T-helper 2 cell treated with Interferon-gamma antibody and Interleukin-4, amounts not matched to agents 100 ng/mL and 5 ng/mL, for 36 hours (primary cell): ENCODE measurements around the gene ITGA6. TPM values are rescaled to one million over a fixed set of nuclear protein-coding genes. Genes with fewer than 3 reads are reported as not detected.
"Not testable (repeated sequence)": the region's sequence is repeated elsewhere in the genome, so short reads cannot be mapped to it uniquely, and the experiment has no call there.

Source experiments
- intact Hi-C: fragments of 100-400 bp; cut with micrococcal nuclease; formaldehyde crosslinking; loops from one replicate; pipeline ENCODE4 v1.15.1; 2023
- total RNA-seq: library from RNA; stranded (reverse); gene quantifications from 2 replicates; pipeline ENCODE4 v1.2.3, GENCODE V29; 2022

Gene ITGA6
- total RNA-seq, 1 donor from 2014 or later = 3.8 TPM

DNA sequence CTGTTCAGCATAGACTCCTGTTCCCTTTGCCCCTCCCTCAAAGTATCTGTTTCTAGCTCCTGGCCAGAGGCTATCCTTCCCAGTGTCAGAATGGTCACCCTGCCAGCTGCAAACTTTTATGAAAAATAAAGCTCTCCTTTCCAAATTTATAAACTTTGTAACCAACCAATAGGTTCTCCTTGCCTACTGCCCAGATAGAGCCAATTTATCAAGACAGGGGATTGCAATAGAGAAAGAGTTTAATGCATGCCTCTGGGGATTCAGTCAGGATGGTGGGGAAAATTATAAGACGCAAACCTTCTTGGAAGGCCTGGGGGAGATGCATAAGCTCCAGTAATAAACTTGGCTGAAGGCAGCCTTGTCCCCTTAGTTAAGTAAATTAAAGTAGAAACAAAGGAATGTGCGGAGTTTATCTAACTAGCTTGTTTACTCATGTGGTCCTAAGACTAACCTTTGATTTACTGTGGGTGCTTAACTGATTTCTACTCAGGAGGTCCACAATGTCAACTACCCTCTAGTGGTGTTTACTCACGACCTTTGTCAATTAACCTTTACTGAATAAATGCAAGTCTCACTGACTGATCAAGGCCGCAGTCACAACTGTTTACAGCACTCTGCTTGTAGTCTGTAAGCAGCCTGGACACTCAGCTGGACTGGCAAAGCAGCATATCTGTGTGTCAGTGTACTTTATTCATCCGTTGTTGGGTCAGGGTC, 85.6 kb downstream of the ITGA6 start:
- intact Hi-C loops = no loop called here

DNA sequence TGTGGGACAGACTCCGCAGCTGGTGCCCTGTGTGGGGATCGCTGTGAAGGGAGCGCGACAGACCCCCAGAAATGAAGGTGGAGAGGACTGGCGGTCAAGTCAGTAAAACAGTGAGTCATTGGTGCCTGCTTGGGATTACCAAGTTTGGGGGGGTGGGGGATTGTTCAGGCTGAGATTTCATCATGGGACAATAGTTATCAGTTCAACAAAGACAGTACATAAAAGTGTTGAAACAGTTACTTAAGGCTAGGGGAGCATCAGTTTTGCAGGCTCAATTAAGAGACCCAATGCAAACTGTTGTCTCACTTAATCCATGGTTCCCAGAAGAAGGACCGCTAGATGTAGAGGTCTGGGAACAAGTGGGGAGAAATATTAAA, 86.1 kb downstream of the ITGA6 start:
- intact Hi-C loops = no loop called here

DNA sequence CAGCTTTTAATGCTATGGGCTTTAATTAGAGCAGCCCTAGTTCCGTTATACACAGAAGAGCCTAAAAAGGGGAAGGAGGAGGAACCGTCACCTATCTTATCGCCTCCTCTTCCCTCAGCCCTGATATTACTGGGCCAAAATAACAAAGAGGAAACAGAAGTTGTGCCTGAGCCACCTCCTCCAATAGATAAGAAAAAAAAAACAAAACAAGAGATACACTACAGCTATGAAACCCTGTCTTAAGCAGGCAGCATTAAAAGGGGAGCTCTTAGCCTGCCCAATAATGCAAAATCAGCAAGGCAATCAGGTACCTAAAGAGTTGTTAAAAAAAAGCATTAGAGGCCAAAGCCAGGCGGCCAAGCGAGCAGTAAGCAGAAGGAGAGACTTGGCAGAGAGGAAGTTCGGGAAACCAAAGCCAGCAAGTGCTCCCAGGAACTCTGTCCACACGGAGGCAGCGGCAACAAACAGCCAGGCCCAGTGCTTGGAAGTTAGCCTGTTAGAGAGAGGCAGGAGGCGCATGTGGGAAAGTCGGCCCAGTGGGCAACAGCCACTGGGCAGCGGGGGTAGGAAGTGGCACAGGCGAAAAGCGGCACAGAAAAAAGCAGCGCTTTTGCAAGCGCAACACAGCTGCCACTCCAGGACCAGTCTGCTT, 86.7 kb downstream of the ITGA6 start:
- intact Hi-C loops = no loop called here

DNA sequence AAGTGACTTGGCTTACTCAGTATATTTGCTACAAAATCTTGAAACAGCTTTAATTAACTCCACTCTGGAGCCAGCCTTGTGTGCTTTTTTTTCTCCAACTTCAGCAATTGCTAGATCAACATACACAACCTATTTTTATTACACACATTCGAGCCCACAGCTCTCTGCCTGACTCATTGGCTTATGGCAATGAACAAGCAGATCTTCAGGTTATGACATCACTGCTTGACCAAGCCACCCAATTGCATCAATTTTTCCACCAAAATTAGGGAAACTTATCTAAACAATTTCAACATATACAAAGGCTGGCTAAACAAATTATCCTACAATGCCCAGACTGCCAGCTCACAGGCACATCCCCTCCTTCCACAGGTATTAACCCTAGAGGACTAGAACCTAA, 88.9 kb downstream of the ITGA6 start:
- intact Hi-C loops = no loop called here

DNA sequence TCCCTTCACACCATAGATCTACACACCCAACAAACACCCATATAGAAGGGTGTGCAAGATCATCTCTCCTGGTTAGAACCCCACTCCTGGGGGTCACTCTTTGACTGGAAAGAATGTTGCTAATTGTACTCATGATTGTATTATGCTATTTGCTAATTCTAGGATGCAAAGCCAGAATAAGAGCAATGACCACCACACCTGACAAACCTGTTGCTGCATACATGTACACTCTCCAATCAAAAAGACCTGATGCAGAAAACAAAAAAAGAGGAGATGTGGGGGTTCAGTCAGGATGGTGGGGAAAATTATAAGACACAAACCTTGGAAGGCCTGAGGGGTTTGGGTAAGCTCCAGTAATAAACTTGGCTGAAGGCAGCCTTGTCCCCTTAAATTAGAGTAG, 91.6 kb downstream of the ITGA6 start:
- intact Hi-C loops = no loop called here

DNA sequence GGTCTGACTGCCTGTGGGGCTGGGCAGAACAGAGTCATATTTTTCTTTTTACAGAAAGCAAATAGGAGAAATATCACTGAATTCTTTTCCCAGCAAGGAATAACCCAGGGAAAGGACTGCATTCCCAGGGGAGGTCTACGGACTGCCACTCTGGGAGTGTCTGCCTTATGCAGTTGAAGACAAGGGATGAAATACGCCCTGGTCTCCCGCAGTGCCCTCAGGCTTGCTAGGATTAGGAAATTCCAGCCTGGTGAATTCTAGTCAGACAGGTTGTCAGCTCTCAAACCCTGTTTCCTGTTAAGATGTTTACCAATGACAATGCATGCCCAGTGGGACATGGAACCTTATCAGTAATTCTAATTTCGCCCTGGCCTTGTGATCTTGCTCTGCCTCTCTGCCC, 98.2 kb downstream of the ITGA6 start:
- intact Hi-C loops = no loop called here

DNA sequence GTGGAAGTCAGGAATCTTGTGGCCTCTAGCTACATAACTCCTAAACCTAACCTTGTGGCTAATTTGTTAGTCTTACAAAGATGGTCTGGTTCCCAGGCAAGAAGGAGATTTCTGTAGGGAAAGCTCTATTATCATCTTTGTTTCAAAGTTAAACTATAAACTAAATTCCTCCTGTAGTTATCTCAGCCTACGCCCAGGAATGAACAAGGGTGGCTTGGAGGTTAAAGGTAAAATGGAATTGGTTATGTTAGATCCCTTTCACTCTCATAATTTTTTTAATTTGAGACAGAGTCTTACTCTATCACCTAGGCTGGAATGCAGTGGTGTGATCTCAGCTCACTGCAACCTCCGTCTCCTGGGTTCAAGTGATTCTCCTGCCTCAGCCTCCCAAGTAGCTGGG, 103.9 kb downstream of the ITGA6 start:
- intact Hi-C loops = no loop called here

DNA sequence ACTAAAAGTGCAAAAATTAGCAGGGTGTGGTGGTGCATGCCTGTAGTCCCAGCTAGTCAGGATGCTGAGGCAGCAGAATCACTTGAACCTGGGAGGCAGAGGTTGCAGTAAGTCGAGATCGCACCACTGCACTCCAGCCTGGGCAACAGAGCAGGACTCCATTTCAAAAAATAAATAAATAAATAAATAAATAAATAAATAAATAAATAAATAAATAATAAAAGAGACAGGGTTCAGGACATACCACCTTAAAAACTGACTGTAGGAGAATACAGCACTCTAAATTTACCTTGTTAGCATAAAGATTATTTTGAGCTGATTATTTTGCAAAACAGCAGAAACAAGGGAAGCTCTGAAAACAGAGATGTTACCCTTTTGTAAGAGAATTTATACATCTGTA, 105.1 kb downstream of the ITGA6 start:
- intact Hi-C loops = not testable (repeated sequence)

DNA sequence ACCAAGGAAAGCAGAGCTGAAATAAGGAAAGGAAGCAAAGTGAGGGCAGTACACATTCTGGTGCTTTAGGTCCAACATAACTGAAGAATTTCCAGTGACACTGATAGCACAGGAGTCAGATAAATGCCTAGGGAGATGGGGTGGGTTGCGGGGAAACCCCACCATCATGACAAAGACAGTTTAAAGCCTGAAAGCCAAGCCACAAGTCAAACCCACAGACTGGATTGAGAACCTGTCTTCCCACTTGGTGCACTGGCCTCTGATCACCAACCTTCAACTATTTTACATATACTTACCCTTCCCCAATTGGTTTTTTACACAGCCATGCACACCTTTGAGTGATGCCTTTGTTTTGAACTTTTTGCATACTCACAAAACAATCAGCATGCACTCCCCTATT, 106.3 kb downstream of the ITGA6 start:
- intact Hi-C loops = no loop called here

DNA sequence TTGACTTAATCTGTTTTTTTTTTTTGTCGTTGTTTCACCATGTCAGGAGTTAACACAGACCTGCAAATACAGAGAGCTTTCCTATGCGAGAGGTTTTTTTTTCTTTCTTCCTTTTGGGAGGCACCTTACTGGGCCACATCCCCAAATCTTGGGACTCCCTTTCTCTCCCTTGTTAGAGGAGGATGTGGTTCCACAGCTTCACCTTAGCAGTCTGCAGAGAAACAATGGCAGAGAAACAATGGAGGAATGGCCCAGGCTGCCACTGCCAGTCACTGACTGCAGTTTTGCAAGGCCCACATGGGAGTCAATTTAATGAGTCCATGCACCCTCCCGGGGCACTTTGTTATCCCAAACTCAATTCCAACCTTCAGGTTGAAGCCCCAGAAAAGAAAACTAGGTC, 107.7 kb downstream of the ITGA6 start:
- intact Hi-C loops = no loop called here

DNA sequence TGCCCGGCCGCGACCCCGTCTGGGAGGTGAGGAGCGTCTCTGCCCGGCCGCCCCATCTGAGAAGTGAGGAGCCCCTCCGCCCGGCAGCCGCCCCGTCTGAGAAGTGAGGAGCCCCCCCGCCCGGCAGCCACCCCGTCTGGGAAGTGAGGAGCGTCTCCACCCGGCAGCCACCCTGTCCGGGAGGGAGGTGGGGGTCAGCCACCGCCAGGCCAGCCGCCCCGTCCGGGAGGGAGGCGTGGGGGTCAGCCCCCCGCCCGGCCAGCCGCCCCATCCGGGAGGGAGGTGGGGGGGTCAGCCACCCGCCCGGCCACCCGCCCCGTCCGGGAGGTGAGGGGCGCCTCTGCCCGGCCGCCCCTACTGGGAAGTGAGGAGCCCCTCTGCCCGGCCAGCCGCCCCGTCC, 110.5 kb downstream of the ITGA6 start:
- intact Hi-C loops = not testable (repeated sequence)

DNA sequence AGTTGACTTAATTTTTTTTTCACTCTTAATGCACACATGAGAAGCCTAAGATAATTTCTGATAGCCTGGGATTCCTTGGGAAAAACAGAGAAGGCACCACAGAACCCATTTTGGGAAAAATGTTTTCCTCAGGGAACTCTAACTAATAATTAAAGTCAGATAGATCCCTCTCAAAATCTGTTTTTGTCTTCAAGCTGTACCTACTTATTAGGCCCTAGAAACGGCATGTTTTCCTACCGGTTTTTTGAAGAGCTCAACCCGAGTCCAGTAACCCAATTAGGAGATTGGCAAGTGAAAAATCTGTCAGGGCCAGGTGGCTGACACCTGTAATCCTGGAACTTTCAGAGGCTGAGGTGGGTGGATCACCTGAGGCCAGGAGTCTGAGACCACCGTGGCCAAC, 112.4 kb downstream of the ITGA6 start:
- intact Hi-C loops = no loop called here

DNA sequence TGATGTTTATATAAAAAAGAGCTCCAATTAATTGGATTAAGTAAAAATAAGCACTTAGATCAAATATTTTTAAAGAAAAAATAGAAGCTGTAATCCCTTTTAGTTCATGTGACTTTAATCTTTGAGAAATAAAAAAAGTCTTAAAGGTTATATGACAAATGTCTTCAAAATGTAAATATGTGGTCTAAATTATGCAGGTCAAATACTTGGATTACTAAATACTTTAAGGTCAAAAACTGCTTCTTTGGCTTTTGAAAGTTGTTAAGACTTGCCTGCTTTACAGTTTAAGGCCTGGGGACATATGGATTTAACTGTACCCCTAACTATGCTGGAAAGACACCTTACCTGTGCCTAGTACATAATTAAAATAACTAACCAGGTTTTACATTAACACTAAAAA, 113.0 kb downstream of the ITGA6 start:
- intact Hi-C loops = no loop called here

DNA sequence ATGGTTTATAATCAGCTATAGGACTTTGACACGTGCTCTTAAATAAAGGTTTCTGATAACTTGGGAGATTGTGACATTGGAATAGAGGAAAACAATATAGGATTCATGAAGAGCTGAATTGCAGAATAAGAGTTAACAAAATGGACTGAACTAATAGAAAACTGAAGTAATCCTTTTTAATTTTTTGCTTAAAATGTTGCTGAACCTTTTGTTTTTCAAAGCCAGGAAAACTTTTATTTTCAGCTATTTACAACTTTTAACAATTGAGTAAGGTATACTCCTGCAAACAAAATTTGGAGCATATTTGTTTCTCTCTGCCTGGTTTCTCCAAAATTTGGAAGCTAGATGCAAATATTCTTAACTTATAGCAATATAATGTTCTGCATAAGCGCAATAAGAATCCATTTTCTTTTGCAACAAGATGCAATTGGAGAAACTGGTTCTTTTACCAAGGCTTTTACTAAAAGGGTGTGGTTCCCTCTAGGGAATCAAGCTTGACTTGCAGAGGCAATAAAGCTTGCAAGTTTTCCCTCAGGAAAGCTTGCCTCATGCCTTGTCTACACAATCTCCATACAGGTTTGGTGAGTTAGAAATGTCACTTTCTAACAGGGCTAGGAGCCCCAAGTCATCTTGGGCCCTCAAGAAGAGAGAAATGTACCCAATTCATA, 118.2 kb downstream of the ITGA6 start:
- intact Hi-C loops = no loop called here

DNA sequence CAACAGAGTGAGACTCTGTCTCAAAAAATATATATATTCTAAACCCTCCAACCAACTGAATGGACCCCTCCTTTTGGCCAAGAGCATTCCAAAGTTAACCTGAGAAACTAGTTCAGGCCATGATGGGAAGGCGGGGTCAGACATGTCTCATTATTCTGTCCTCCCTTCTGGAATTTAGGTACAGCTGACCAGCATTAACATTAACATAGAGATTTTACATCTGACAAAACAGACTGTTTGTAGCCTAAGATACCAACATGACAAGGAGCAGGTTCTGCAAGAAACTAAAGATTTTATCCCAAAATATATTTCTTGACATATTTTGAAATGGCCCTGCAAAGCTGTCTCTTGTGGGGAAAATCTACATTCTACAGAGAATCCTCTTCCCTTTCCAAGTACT, 121.7 kb downstream of the ITGA6 start:
- intact Hi-C loops = no loop called here

DNA sequence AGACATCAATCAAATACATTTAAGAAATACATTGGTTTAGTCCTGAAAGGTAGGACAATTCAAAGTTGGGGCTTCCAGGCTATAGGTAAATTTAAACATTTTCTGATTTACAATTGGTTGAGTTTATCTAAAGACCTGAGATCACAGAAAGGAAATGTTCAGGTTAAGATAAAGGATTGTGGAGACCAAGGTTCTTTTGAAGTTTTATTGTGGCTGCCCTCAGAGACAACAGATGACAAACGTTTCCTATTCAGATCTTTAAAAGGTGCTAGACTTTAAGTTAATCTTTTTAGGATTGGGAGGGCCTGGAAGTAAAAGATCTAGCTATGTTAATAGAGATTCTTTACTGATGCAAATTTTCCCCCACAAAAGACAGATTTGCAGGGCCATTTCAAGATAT, 122.4 kb downstream of the ITGA6 start:
- intact Hi-C loops = loop anchor here (10.0 kb wide), 3 partner anchors 455 to 1935 kb away; partner anchors contain the start of genes GPR155 and METAP1D

DNA sequence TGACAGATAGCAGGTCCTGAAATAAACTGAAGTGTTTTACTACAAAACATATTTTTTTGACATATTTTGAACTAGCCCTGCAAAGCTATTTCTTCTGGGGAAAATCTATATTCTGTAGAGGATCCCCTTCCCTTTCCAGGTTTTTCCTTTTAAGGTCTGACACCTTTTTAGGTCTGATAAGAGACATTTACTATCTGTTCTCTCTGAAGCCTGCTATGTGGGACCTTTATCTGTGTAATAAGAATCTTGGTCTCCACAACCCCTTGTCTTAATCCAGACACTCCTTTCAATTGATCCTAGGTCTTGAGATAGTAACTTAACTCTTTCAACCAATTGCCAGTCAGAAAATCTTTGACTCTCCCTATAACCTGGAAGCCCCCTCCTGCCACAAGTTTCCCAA, 123.0 kb downstream of the ITGA6 start:
- intact Hi-C loops = loop anchor here (10.0 kb wide), 3 partner anchors 456 to 1934 kb away; partner anchors contain the start of genes GPR155 and METAP1D

DNA sequence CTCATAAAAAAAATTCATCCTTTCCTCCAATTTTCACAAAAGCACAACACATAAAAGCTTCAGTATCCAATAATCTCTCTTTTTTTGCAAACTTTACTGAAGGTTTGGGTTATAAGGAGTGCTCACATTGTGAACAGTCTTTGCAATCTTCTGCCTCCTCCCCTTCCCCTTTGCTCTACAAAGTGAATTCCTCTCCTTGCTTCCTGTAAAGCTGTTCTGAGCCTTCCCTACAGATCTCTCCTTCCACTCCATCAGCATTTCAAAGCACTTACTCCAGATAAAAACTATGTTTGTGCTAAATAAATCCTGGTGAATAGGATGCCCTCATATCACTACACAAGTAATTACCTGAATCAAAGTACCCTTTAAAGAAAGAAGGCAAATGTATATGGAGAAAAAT, 123.9 kb downstream of the ITGA6 start:
- intact Hi-C loops = loop anchor here (10.0 kb wide), 3 partner anchors 456 to 1934 kb away; partner anchors contain the start of genes GPR155 and METAP1D

DNA sequence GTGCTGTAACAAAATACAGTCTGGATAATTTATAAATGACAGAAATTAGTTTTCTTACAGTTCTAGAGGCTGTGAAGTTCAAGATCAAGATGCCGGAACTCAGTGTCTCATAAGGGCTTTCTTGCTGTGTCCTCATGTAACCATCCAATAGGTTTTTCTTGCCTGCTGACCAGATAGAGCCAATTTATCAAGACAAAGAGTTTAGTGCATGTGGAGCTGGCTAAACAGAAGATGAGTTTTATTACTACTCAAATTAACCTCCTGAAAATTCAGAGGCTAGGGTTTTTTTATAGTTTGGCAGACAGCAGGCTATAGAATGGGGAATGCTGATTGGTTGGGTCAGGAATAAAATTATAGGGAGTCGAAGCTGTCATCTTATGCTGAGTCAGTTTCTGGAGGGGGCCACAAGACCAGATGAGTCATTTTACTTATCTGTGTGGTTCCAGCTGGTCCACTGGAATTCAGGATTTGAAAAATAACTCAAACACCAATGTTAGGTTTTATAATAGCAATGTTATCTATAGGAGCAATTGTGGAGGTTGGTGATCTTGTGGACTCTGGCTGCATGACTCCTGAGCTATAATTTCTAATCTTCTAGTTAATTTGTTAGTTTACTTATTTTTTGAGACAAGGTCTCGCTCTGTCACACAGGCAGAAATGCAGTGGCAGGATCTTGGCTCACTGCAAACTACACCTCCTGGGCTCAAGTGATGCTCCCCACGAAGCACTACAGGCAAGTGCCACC, 125.3 kb downstream of the ITGA6 start:
- intact Hi-C loops = loop anchor here (10.0 kb wide), 3 partner anchors 458 to 1932 kb away; partner anchors contain the start of genes GPR155 and METAP1D

DNA sequence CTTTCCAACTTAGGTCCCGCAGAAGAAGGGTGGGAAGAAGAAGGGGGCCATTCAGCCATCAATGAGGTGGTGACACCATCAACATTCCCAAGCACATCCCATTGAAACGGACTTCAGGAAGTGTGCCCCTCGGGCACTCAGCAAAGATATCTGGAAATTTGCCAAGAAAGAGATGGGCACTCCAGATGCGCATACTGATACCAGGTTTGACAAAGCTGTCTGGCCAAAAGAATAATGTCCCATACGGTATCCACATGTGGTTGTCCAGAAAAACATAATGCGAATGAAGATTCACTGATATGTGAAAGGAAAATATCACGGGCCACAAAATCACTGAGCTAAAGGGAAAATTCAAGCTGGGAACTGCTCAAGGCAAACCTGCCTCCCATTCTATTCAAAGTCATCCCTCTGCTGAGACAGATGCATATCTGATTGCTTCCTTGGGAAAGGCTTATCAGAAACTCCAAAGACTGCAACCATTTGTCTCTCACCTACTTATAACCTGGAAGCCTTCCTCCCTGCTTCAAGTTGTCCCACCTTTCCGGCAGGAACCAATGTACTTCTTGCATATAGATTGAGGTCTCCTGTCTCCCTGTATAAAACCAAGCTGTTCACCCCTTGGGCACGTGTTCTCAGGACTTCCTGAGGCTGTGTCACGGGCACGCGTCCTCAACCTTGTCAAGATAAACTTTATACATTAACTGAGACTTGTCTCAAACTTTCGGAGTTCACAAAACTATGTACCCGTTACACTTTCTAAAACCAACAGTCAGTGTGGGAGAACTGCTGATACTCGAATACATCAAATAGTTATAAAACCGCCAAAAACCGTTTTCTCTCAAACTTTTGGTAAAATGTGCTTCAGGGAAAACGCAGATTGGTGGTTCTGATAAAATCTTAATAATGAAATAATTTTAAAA, 127.2 kb downstream of the ITGA6 start:
- intact Hi-C loops = loop anchor here (2.0 to 10.0 kb wide), 11 partner anchors 57 to 1930 kb away; partner anchors contain the start of genes DYNC1I2, ERICH2, GORASP2 and GPR155

DNA sequence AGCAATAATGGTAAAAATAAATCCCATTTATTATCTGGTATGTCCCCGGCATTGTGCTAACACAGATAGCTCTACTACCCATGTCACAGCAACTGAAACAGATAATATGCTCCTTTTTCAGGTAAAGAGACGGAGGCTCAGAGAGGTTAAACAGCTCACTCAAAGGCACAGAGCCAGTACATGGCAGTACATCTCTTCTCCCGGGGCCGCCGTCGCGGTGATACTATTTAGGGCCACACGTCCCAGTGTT, 127.8 kb downstream of the ITGA6 start:
- intact Hi-C loops = loop anchor here (2.0 to 10.0 kb wide), 11 partner anchors 58 to 1930 kb away; partner anchors contain the start of genes DYNC1I2, ERICH2, GORASP2 and GPR155
